T-helper 2 cell treated with Interferon-gamma antibody and Interleukin-4, amounts not matched to agents 5 μg/mL and 100 μg/mL, for 36 hours (primary cell): ENCODE measurements around the gene CTH.

Experiments used
- DNase-seq: peaks from one replicate; pipeline ENCODE4 v3.0.0; 2021; ENCODE audit warnings: low spot score
- H3K27ac Mint-ChIP-seq: one replicate; pipeline ENCODE4 v1.8.0; 2021; ENCODE audit warnings: mild to moderate bottlenecking, mixed read lengths
- H3K27me3 Mint-ChIP-seq: one replicate; pipeline ENCODE4 v1.8.0; 2021; ENCODE audit warnings: low read depth, mixed read lengths
- H3K36me3 Mint-ChIP-seq: one replicate; pipeline ENCODE4 v1.8.0; 2021; ENCODE audit warnings: low read depth, mixed read lengths
- H3K4me1 Mint-ChIP-seq: one replicate; pipeline ENCODE4 v1.8.0; 2021; ENCODE audit warnings: low read depth, mixed read lengths
- H3K4me3 Mint-ChIP-seq: one replicate; pipeline ENCODE4 v1.8.0; 2022; ENCODE audit warnings: mild to moderate bottlenecking, moderate library complexity, mixed read lengths
- H3K9me3 Mint-ChIP-seq: one replicate; pipeline ENCODE4 v1.8.0; 2021; ENCODE audit warnings: mixed read lengths

The CTH gene

DNA sequence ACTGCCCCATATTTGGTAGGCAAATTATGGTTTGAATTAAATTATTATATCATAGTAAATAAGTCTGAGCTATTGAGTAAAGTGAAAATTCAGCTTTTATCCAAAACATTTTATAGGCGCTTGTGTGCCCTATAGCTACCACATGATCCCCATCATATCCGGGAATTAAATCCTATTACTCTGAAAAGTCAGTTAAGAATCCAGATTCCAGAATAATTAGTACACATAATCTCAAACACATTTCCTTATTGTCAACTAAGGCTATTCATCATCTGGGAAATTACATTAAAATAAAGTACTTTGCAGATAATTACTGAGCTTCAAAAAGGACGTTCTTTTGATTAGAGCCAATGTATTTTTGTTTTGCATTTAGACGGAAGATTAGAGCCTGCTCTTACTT, 72.3 kb downstream of the CTH start:
- no peak overlapping the region for H3K4me3 Mint-ChIP-seq
- H3K27ac Mint-ChIP-seq, result no peak overlapping the region
- no peaks in the 10 kb centered on the region for H3K4me1 Mint-ChIP-seq
- no peaks in the 10 kb centered on the region for H3K27me3 Mint-ChIP-seq
- no peaks in the 10 kb centered on the region for H3K9me3 Mint-ChIP-seq
- no peaks in the 10 kb centered on the region for H3K36me3 Mint-ChIP-seq
- DNase-seq, result no peak

DNA sequence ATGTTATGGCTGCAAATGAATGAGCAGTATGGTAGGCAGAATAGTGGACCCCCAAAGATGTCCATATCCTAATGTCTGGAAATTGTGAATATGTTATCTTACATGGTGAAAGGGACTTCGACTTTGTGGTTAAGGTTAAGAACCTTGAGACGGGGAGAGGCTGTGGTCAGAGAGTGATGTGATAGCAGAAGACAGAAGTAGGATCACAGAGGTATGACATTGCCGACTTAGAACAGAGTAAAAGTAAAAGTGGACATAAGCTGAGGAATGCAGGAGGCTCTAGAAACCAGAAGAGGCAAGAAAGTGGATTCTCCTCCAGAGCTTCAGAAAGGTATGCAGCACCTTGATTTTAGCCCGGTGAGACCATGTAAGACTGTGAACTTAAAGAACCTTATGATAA, 74.6 kb downstream of the CTH start:
- H3K36me3 Mint-ChIP-seq, result no peaks in the 10 kb centered on the region
- no peaks in the 10 kb centered on the region for H3K4me1 Mint-ChIP-seq
- H3K27ac Mint-ChIP-seq, result no peak overlapping the region
- no peaks in the 10 kb centered on the region for H3K9me3 Mint-ChIP-seq
- no peaks in the 10 kb centered on the region for H3K27me3 Mint-ChIP-seq
- H3K4me3 Mint-ChIP-seq, result no peak overlapping the region
- no peak for DNase-seq

DNA sequence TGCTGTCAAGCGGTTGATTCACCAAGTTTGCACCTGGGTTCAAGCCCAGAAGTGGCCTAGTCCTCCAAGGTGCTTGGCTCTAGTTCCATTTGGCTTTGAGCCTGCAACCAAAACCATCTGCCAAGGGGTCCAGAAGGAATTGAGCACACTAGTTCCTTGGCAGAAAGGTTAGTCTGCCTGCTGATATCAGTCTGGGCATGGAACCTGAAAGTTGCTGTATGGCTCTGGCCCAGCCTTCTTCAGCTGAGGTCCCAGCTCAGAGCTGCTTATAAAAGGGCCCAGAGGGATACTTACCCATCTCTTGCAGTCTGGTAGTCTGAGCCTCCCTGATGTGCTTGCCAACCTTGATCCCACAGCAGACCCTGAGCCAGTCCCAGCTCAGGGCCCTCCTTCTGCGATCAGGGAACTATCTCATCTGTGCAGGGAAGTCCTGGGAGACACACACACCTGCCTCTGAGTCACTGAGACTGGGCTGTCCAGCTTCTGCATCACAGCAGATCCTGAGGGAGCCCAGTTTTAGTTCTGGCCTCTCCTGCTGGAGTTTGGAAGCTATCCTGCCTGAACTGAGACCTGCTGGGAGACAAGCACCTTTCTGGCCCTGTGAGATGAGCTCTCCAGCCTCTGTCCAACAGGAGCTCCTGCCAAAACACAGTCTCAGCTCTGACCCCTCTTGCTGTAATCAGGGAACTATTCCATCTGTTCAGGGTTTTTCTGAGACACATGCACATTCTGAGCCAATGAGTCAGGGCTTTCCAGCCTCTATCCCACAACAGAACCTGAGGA, 75.8 kb downstream of the CTH start:
- DNase-seq, result no peak
- Mint-ChIP-seq H3K9me3 (no peaks in the 10 kb centered on the region), H3K4me3 (no peak overlapping the region), H3K27me3 (peaks cover 9% of the 10 kb centered on the region), H3K4me1 (no peaks in the 10 kb centered on the region), H3K36me3 (no peaks in the 10 kb centered on the region), H3K27ac (no peak overlapping the region)

DNA sequence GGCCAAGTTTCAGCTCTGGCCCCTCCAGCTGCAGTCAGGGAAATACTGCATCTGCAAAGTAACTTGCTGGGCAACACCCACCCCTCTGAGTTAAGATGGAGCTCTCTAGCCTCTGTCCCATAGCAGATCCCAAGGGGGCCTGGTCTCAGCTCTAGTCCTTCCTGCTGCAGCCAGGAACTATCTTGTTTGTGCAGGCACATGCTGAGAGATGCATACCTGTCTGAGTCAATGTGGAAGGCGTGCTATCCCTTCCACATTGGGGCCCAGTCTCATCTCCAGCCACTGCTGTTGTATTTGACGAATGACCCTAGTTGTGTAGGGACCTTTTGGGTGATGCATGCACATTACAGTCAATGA, 76.4 kb downstream of the CTH start:
- H3K4me1 Mint-ChIP-seq, result no peaks in the 10 kb centered on the region
- H3K27ac Mint-ChIP-seq, result no peak overlapping the region
- H3K36me3 Mint-ChIP-seq, result no peaks in the 10 kb centered on the region
- DNase-seq, result no peak
- H3K9me3 Mint-ChIP-seq, result no peaks in the 10 kb centered on the region
- no peak overlapping the region for H3K4me3 Mint-ChIP-seq
- peaks cover 11% of the 10 kb centered on the region for H3K27me3 Mint-ChIP-seq

DNA sequence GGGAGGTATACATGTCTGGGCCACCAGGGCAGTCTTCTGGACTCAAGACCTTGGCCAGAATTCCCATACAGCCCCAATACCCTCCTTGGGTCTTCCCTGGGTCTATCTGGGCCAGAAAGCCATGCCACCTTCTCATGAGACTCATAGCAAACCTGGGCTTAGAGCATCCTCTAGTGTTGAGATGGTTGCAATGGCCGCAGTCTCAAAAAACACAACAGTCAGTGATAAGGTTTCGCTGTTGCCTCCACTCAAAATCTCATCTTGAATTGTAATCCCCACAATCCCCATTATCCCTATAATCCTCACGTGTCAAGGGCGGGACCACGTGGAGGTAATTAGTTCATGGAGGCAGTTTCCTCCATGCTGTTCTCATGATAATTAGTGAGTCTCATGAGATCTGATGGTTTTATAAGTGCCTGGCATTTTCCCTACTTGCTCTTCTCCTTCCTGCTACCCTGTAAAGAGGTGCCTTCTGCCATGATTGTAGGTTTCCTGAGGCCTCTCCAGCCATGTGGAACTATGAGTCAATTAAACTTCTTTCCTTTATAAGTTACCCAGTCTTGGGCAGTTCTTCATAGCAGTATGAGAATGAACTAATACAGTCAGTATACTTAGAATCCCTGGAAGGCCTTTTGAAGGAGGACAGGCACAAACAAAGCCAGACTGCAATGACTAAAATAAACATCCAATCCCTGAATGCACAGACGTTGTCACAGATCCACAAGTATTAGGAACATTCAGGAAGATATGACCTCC, 77.0 kb downstream of the CTH start:
- Mint-ChIP-seq H3K27ac (no peak overlapping the region), H3K4me3 (no peak overlapping the region), H3K9me3 (no peaks in the 10 kb centered on the region), H3K4me1 (no peaks in the 10 kb centered on the region), H3K27me3 (peaks cover 11% of the 10 kb centered on the region), H3K36me3 (no peaks in the 10 kb centered on the region)
- no peak for DNase-seq
